Effector memory CD4-positive, alpha-beta T cell (primary cell): Measurements from ENCODE around the gene UBE3B.

ENCODE experiments used
- DNase-seq, 3 donors: peaks; one replicate each; pipeline ENCODE4 v3.0.0-alpha.2; 2020
- H3K27ac ChIP-seq: 2 replicates; pipeline ENCODE4 v1.7.0; 2013; ENCODE audit warnings: mild to moderate bottlenecking, low read length, moderate library complexity; ENCODE audit not compliant: insufficient read depth, poor library complexity, severe bottlenecking
- H3K27me3 ChIP-seq: replicated peaks from 2 replicates; pipeline ENCODE4 v1.7.0; 2013; ENCODE audit warnings: mild to moderate bottlenecking, low read length; ENCODE audit not compliant: insufficient read depth, control insufficient read depth, poor library complexity, severe bottlenecking
- H3K36me3 ChIP-seq: 2 replicates; pipeline ENCODE4 v1.7.0; 2013; ENCODE audit warnings: mild to moderate bottlenecking, low read length, moderate library complexity; ENCODE audit not compliant: control insufficient read depth, insufficient read depth
- H3K4me1 ChIP-seq: 2 replicates; pipeline ENCODE4 v1.7.0; 2013; ENCODE audit warnings: low read length, mild to moderate bottlenecking; ENCODE audit not compliant: control insufficient read depth, insufficient read depth, poor library complexity, severe bottlenecking
- H3K4me3 ChIP-seq: 2 replicates; pipeline ENCODE4 v1.7.0; 2013; ENCODE audit warnings: low read length, low read depth, mild to moderate bottlenecking; ENCODE audit not compliant: insufficient read depth, poor library complexity, severe bottlenecking
- H3K9me3 ChIP-seq: 2 replicates; pipeline ENCODE4 v1.7.0; 2013; ENCODE audit warnings: mild to moderate bottlenecking, low read length, moderate library complexity; ENCODE audit not compliant: control insufficient read depth

Gene UBE3B

GRCh38 chr12:109575683-109576082, 98.2 kb downstream of the UBE3B start:
- no peak for DNase-seq
- Histone ChIP-seq H3K27me3 (no peaks in the 10 kb centered on the region), H3K4me1 (peaks cover 7% of the 10 kb centered on the region), H3K9me3 (no peaks in the 10 kb centered on the region), H3K27ac (no peak overlapping the region), H3K36me3 (peaks cover 33% of the 10 kb centered on the region), H3K4me3 (no peak overlapping the region)

GRCh38 chr12:109577311-109577710, 99.9 kb downstream of the UBE3B start:
- DNase-seq, result no peak
- Histone ChIP-seq H3K36me3 (peaks cover 48% of the 10 kb centered on the region), H3K9me3 (no peaks in the 10 kb centered on the region), H3K27me3 (no peaks in the 10 kb centered on the region), H3K4me3 (no peak overlapping the region), H3K27ac (no peak overlapping the region), H3K4me1 (peaks cover 7% of the 10 kb centered on the region)

- H3K4me1 ChIP-seq, result peaks cover 7% of the 10 kb centered on the region
- H3K36me3 ChIP-seq, result peaks cover 48% of the 10 kb centered on the region
- H3K27ac ChIP-seq, result no peak overlapping the region
- no peak overlapping the region for H3K4me3 ChIP-seq
- H3K27me3 ChIP-seq, result no peaks in the 10 kb centered on the region
- DNase-seq, result no peak
- no peaks in the 10 kb centered on the region for H3K9me3 ChIP-seq
Observed at GRCh38 chr12:109578330-109578927, 101.0 kb downstream of the UBE3B start.

- Histone ChIP-seq H3K4me3 (no peak overlapping the region), H3K36me3 (peaks cover 48% of the 10 kb centered on the region), H3K27ac (no peak overlapping the region), H3K4me1 (no peaks in the 10 kb centered on the region), H3K9me3 (no peaks in the 10 kb centered on the region), H3K27me3 (no peaks in the 10 kb centered on the region)
- no peak for DNase-seq
Observed at GRCh38 chr12:109579639-109580038, 102.2 kb downstream of the UBE3B start.

GRCh38 chr12:109580272-109580671, 102.8 kb downstream of the UBE3B start:
- Histone ChIP-seq H3K27me3 (no peaks in the 10 kb centered on the region), H3K4me1 (no peaks in the 10 kb centered on the region), H3K4me3 (no peak overlapping the region), H3K9me3 (no peaks in the 10 kb centered on the region), H3K27ac (no peak overlapping the region), H3K36me3 (peaks cover 48% of the 10 kb centered on the region)
- no peak for DNase-seq

GRCh38 chr12:109580684-109581333, 103.4 kb downstream of the UBE3B start:
- H3K27me3 ChIP-seq, result no peaks in the 10 kb centered on the region
- peaks cover 48% of the 10 kb centered on the region for H3K36me3 ChIP-seq
- DNase-seq, result no peak
- H3K4me3 ChIP-seq, result no peak overlapping the region
- H3K9me3 ChIP-seq, result no peaks in the 10 kb centered on the region
- H3K27ac ChIP-seq, result no peak overlapping the region
- H3K4me1 ChIP-seq, result no peaks in the 10 kb centered on the region

GRCh38 chr12:109581334-109581691, 103.9 kb downstream of the UBE3B start:
- H3K27me3 ChIP-seq, result no peaks in the 10 kb centered on the region
- DNase-seq, result no peak
- H3K36me3 ChIP-seq, result peaks cover 48% of the 10 kb centered on the region
- no peaks in the 10 kb centered on the region for H3K9me3 ChIP-seq
- H3K4me3 ChIP-seq, result no peak overlapping the region
- H3K4me1 ChIP-seq, result no peaks in the 10 kb centered on the region
- no peak overlapping the region for H3K27ac ChIP-seq

GRCh38 chr12:109581856-109582255, 104.4 kb downstream of the UBE3B start:
- H3K4me3 ChIP-seq, result no peak overlapping the region
- H3K36me3 ChIP-seq, result peaks cover 48% of the 10 kb centered on the region
- H3K9me3 ChIP-seq, result no peaks in the 10 kb centered on the region
- H3K27me3 ChIP-seq, result no peaks in the 10 kb centered on the region
- no peak overlapping the region for H3K27ac ChIP-seq
- no peak for DNase-seq
- no peaks in the 10 kb centered on the region for H3K4me1 ChIP-seq

- no peak overlapping the region for H3K27ac ChIP-seq
- H3K4me1 ChIP-seq, result no peaks in the 10 kb centered on the region
- no peaks in the 10 kb centered on the region for H3K27me3 ChIP-seq
- H3K36me3 ChIP-seq, result peaks cover 41% of the 10 kb centered on the region
- H3K4me3 ChIP-seq, result no peak overlapping the region
- H3K9me3 ChIP-seq, result no peaks in the 10 kb centered on the region
- no peak for DNase-seq
Observed at GRCh38 chr12:109582636-109583035, 105.2 kb downstream of the UBE3B start.

GRCh38 chr12:109583733-109584132, 106.3 kb downstream of the UBE3B start:
- Histone ChIP-seq H3K27ac (no peak overlapping the region), H3K4me1 (no peaks in the 10 kb centered on the region), H3K27me3 (no peaks in the 10 kb centered on the region), H3K36me3 (peaks cover 42% of the 10 kb centered on the region), H3K4me3 (no peak overlapping the region), H3K9me3 (no peaks in the 10 kb centered on the region)
- no peak for DNase-seq
